ENCODE data around the gene MATR3.
A peak's percentile ranks its signal among the peaks of the same experiment; 100 is the strongest.
"Not testable (repeated sequence)": the region's sequence is repeated elsewhere in the genome, so short reads cannot be mapped to it uniquely, and the experiment has no call there.

The MATR3 gene, protein sequence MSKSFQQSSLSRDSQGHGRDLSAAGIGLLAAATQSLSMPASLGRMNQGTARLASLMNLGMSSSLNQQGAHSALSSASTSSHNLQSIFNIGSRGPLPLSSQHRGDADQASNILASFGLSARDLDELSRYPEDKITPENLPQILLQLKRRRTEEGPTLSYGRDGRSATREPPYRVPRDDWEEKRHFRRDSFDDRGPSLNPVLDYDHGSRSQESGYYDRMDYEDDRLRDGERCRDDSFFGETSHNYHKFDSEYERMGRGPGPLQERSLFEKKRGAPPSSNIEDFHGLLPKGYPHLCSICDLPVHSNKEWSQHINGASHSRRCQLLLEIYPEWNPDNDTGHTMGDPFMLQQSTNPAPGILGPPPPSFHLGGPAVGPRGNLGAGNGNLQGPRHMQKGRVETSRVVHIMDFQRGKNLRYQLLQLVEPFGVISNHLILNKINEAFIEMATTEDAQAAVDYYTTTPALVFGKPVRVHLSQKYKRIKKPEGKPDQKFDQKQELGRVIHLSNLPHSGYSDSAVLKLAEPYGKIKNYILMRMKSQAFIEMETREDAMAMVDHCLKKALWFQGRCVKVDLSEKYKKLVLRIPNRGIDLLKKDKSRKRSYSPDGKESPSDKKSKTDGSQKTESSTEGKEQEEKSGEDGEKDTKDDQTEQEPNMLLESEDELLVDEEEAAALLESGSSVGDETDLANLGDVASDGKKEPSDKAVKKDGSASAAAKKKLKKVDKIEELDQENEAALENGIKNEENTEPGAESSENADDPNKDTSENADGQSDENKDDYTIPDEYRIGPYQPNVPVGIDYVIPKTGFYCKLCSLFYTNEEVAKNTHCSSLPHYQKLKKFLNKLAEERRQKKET

DNA sequence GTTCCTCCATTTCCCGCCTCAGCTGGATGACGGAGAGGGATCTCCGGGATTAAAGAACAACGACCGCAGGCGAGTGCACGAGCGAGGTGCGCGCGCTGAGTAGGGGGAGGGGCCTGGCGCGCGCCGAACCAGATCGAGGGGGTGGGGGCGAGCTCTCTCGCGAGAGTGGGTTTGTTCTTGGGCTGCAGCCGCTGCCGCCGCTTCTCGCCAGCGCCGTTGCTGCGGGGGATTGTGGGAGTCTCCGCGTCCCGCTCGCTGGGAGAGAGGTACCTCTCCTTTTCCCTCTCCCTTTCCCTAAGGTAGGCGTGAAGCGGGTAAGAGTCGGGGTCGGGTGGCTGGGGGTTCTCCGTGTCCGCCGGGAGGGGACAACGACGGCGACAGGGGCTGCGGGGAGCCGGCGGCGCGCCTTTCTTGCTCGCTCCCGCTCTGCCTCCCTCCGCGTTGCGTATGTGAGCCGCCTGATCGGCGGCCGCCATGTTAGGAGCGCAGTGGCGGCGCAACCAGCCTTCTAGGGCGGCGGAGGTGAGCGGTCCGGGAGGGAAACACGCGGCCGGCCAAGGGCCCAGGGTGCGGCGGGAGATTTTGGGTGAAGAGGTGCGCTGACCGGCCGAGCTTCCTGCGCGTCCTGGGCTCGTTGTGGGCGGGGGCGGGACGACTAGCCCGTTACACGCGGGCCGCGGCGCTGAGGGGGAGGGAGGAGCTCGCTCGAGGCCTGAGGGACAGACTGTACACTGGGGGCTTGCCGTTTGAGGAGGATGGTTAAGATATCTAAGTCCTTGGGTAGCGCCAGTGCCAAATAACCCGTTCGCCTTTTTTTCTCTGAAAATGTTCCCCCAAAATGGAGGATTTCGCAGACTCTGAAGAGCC is at the start of gene MATR3:
Gene MATR3 (plus strand): TSS at position 234 of the 867 bp plus-strand sequence. CDS start 13,676 bp downstream, outside the sequence.
- DNase-seq (ENCODE audit: low spot score) = peak; percentile 90

DNA sequence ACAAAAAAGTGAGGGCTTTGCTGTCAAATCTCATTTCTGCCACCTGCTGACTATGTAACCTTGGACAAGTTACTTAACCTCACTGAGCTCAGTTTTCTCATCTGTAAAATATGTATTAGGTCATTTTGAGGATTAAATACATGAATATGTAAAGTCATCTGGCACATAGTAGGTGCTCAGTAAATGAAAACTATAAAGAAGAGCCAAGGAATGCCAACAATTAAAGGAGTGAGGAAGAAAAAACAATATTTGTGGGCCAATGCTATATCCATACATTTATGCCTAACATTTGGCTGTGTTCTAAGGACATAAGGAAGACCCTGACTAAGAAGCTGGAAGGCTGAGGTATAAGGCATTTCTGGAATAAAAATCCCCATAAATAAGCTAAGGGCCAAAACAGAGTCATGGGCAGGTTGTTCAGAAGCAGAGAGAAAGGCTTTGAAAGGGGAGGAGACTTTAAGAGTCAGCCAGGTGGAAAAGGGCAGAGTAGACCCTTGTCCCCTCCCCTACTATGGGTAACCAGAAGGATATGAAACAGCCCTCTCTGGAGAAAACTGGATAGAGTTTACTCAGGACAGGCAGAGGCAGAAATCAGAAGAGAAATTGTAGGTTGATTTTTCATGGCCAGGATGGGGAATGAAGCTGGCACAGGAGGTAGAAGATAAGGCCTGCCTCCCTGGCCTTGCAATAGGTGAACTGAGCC is 47.8 kb upstream of the MATR3 start:
- no peak for DNase-seq (ENCODE audit: low spot score)

DNA sequence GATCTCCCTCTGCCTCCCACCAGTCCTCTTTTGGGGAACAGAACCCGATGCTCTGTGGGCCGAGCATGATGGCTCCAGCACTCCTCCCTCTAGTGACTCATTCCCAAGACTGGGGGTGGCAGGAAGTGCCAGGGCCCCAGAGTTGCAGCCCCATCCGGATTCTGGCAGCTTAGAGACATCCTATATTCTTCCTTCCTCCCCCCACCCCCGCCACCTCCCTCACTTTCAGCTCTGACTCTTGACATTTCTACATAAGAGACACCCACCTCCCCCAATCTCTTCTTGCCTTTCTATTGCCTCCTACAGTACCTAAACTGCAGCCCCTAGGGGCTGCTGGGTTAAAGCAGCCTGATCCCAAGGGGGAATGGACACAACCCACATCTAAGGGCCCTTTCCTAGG is 47.1 kb upstream of the MATR3 start:
- DNase-seq (ENCODE audit: low spot score) = peak; percentile 30

DNA sequence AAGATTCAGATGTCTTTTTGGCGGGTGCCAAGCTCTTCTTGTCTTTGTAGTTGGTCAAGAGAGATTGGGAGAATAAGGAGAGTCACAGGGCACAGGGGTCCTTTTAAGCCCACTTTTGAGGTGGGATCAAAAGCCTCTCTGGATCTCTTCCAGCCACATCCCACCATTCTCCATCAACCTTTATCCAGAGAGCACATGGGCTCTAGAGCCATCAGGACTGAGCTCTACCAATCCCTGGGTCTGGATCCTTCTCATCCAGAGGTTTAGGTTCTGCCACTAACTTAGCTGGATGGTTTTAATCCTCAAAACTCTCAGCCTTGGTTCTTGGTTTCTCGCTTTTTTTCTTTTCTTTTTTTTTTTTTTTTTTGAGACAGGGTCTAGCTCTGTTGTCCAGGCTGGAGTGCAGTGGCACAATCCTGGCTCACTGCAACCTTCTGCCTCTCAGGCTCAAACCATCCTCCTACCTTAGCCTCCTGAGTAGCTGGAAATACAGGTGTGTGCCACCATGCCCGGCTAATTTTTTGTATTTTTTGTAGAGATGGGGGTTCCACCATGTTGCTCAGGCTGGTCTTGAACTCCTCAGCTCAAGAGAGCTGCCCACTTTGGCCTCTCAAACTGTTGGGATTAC is 44.6 kb upstream of the MATR3 start:
- no peak for DNase-seq (ENCODE audit: low spot score)

DNA sequence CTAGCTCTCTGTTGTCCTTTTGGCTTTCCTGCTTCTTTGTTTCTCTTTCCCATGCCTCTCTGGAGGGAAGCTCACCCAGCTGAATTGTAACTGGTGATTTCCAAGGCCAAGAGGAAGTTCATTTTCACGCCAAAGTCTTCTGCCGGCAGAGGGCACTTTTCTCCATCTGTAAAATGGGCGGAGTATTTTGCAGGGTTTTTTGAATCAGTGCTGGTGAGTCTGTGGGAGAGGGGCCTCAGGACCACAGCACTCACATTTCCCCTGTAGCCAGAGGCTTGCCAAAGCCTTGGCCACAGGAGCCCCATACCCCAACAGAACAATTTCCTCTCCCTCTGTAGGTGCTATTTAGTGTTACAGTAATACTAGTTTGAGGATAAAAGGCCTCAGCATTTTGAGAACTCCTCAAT is 42.3 kb upstream of the MATR3 start:
- DNase-seq (ENCODE audit: low spot score) = no peak

DNA sequence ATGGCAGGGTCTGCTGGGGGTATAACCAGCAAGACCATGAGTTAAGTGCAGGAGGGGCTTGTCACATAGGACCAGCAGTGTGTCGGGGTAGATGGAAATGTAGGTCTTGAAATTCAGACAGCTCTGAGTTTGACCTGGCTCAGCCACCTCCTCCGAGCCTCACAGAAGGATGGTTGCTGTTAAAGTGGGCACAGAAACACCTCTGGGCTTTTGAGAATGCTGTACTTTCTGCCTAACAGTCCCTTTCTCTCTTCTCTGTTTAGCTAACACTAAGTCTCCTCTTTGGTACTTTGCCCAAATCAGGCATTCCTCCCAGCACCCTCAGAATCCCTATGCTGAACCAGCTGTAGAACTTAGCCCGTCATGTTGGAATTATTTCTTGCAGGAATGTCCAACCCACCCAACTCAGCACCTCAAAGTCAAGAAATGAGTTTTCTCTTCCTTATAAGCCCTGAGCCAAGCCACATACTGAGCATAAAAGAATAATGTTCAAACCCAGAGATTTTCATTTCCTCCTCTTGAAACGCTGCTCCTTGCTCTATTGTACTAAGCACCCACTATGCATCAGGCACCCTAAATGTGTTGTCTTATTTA is 41.7 kb upstream of the MATR3 start:
- no peak for DNase-seq (ENCODE audit: low spot score)

DNA sequence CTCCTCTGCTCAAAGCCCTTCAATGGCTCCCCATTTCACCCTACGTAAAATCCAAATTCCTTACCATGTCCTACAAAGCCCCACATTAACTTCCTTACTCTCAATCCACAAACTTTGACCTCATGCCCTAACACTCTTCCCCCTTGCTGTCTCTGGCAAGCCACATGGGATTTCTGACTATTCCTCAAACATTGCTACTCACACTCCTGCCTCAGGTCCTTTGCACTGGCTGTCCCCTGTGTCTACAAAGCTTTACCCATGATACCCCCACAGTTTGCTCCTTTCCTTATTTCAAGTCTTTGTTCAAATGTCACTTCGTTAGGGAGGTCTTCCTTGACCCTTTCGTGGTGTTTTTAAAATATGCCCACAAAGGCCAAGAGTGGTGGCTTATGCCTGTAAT is 40.4 kb upstream of the MATR3 start:
- no peak for DNase-seq (ENCODE audit: low spot score)

DNA sequence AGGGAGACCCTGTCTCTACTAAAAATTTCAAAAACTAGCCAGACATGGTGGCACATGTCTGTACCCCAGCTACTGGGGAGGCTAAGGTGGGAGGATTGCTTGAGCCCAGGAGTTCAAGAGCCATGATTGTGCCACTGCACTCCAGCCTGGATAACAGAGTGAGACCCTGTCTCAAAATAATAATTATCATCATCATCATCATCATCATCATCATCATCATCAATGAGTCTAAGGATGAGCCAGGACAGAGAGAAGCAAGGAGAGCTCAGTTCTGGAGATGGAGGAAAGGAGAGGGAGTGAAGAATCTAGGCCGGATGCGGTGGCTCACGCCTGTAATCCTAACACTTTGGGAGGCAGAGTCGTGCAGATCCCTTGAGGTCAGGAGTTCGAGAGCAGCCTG is 36.7 kb upstream of the MATR3 start:
- no peak for DNase-seq (ENCODE audit: low spot score)

DNA sequence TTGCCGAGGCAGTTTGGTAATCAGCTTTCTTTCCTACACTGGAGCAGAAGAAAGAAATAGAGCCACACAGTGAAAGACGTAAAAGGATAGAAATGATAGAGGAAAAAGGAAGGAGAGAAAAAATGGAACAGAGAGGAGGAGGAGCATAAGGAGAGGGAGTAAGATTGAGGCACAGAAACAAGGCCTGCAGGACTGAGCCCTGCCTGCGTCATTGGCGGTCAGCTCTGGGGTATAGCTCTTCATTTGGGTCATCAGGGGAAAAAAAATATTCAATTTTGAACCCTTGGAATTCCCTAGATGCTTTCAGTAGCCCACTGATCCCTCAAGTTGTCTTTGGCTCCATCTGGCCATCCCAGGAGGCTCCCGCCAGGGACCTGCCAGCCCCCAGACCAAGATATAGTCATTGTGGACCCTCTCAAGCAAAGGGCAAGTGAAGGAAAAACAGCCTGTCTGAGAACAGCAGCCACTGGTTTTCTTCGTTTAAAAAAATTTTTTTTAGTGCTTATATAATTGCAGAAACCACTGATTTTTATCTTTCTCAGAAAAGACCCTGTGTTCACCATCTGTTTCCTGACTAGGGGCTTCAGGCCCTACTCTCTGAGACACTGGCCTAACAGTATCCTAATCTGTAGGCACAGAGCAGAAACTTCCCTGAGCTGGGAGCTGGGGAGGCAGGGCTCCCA is 31.3 kb upstream of the MATR3 start:
- DNase-seq (ENCODE audit: low spot score) = no peak

DNA sequence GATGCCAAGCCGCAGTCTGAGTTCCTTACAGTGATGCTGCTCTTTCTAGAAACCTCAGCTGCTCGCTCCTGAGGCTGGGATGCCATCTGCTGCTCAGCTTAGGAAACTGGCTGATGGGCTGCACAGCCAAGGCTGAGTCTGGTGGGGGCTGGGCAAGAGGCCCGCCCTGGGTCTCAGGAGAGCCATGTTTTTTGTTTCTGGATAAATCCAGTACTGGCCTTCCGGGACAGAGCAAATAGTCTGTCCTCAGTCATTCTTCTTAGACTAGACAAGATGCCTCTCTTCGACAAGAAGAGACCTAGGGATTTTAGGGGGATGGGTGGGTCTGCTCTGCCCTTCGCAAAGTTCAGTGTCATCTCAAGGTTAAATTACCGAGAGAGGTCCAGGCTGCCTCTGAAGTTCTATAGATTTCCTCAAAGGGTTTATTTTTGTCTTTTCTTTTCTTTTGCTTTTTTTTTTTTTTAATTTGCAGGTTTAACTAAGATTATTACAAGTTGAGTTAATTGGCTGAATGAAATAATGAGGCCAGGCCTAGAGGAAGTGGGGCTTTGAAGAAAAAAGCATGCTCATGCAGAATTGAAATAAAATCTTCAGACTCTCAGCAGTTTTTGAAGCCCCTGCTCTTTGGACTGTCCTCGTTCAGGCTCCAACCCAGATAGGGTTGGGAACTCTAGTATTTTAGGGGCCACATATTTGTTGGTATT is 30.6 kb upstream of the MATR3 start:
- peak; percentile 85 for DNase-seq (ENCODE audit: low spot score)

DNA sequence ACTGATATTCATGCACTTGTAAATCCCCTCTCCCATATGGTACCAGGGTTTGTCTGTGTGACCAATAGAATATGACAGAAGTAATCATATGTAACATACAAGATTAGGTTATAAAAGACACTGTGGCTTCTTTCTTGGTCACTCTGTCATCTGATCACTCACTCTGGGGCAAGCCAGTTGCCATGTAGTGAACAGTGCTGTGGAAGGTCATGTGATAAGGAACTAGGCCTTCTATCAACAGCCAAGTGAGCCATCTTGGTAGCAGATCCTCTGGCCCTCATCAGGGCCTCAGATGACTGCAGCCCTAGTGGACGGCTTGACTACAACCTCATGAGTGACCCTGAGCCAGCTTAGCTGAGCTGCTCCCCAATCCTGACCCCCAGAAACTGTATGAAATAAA is 30.0 kb upstream of the MATR3 start:
- DNase-seq (ENCODE audit: low spot score) = no peak

DNA sequence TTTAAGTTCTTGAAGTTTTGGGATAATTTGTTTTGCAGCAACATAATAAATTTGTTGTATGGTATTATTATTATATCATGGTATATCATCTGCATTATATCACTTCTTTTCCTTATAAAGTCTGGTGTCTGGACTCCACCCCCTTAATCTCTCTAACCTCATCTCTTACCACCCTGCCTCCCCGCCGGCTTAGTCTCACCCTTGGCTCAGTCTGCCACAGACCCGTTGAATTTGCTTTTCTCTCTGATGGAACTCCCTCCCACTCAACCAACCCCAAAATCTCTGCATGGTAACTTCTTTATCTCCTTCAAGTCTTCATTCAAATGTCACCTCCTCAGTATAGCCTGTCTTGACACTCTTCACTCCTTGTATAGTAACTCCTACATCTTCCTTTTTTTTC is 29.6 kb upstream of the MATR3 start:
- DNase-seq (ENCODE audit: low spot score) = no peak

DNA sequence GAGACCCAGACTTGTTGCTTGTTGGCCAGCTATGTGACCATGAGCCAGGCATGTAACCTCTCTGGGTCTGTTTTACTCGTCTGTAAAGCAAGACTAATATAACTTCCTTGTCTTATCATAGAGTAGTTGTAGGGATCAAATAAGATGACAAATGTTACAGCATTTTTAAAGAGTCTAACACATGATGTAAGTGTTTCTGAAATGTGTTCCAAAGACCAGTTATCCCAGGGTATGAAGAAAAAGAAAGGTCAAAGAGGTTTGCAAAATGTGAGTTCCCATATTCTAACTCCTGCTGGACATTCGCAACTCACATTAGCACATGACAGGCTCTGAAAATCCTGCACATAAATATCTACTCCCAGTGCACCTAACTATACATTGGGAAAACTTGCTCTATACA is 28.5 kb upstream of the MATR3 start:
- no peak for DNase-seq (ENCODE audit: low spot score)

DNA sequence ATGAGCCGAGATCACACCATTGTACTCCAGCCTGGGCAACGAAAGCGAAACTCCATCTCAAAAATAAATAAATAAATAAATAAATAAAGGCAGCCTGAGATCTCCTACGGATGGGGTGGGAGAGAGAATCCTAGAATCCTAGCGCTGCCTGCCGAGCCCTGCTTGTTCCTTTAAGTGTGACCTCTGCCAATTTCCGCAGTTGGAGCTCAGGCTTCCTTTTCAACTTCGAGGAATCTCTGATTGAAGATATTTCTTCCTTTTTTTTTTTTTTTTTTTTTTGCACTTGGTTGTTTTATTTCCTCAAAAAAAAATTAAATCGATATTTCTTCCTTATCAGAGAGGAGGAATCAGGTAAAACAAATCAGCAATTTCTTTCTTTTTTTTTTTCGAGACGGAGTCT is 27.3 kb upstream of the MATR3 start:
- DNase-seq (ENCODE audit: low spot score) = no peak

DNA sequence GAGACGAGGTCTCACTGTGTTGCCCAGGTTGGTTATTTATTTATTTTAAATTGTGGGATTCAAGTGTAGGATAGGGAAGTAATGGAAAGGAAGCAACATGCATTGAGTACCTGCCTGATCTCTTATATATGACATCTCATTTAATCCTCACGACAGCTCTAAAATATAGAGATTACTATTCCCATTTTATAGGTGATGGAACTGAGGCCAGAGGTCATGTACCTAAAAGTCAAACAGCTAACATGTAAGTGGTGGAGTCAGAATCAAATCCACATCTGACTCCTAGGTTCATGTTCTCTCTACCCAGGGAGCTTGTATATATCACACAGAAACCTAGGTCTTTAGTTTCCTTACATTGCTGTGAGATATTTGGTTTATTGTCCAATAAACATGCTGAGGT is 26.1 kb upstream of the MATR3 start:
- DNase-seq (ENCODE audit: low spot score) = no peak

DNA sequence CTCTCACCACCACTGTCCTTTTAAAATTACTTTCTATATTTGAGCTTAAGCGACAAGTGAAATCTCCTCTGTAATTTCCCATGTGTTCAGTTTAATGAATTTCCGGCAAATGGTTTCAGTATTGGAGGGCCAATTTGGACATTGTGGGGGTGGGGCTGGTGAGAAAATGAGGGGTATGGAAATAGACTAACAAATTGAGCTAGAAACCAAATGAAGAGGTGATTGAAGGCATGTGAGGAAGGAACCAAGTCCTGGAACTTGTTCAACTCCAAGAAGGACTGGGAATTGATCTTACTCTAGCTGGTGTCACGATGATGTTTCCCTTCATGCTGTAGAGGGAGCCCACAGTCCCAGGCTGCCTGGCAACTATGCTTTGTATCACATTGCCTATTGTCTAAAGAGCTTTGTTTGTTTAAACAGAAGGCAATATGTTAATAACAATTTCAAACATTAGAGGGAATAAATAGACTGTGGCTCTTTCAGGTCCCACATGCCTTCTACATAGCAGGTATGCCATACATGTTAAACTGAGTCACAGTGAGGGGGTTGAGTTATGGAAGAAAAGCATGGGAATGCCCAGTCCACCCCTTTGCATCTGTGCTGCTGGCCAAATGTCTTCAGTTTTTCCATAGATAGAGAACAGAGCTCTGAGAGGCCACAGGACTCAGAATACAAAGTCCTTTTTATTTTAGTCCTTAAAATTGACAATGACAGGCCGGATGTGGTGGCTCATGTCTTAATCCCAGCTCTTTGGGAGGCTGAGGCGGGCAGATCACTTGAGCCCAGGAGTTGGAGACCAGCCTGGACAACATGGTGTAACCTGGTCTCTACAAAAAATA is 25.0 kb upstream of the MATR3 start:
- DNase-seq (ENCODE audit: low spot score) = no peak

DNA sequence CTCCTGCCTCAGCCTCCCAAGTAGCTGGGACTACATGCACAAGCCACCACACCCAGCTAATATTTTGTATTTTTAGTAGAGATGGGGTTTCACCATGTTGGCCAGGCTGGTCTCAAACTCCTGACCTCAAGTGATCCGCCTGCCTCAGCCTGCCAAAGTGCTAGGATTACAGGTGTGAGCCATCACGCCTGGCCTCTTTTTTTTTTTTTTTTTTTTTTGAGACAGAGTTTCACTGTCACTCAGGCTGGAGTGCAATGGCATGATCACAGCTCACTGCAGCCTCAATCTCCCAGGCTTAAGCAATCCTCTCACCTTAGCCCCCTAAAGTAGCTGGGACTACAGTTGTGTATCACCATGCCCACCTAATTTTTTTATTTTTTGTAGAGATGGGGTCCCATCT is 22.8 kb upstream of the MATR3 start:
- DNase-seq (ENCODE audit: low spot score) = not testable (repeated sequence)

DNA sequence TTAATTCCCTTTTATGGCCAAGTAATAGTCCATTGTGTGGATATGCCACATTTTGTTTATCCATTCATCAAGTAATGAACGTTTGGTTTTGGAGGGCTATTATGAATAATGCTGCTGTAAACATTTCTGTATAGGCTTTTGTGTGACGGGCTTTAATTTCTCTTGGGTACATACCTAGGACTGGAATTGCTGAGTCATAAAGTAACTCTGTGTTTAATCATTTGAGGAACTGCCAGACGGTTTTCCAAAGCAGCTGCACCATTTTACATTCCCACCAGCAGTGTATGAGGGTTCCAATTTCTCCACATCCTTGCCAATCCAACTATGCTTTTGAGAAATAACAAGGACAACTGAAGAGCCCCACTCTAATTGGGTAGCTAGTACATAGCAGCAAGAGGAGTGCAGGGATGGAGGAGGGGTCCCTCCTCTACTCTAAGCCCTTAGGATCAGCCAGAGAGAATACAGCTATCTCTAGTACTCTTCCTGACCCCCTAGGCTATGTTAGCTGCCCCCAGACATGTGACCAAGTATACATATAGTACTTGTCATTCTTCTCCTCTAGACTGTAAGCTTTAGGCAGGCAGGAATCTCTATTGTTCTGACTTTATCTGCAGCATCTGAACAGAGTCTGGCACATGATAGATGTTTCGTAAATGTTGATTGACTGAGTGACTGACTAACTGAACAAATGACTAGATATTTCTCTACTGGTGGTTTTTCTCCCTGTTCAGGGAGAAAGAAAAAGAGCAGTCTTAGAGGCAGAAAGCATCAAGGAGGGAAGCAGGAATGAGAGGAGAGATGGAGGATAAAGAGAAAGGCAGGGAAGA is 22.1 kb upstream of the MATR3 start:
- no peak for DNase-seq (ENCODE audit: low spot score)
